ENCODE results near the gene FAM81B.

DNA sequence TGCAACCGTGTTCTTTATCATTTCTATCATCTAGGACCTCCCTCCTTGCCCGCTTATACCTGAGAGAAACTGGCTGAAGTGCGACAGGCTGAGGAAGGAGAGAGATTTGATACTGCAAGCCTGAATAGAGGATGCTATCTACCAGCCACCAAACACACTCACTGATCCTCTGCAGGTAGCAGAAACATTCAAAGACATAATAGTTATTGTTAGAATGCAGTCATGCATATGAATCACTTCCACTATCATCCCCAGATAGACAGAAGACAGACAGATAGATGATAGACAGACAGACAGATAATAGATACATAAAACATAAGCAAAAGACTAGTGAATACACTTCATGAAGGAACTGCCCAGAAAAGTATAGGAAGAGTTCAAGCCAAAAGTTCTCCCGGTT lies 32.9 kb downstream of the FAM81B start:
- TF ChIP-seq, protein P1, sequence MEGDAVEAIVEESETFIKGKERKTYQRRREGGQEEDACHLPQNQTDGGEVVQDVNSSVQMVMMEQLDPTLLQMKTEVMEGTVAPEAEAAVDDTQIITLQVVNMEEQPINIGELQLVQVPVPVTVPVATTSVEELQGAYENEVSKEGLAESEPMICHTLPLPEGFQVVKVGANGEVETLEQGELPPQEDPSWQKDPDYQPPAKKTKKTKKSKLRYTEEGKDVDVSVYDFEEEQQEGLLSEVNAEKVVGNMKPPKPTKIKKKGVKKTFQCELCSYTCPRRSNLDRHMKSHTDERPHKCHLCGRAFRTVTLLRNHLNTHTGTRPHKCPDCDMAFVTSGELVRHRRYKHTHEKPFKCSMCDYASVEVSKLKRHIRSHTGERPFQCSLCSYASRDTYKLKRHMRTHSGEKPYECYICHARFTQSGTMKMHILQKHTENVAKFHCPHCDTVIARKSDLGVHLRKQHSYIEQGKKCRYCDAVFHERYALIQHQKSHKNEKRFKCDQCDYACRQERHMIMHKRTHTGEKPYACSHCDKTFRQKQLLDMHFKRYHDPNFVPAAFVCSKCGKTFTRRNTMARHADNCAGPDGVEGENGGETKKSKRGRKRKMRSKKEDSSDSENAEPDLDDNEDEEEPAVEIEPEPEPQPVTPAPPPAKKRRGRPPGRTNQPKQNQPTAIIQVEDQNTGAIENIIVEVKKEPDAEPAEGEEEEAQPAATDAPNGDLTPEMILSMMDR (IDR thresholded peaks at IDR 0.05 in 4 of 5, conservative IDR thresholded peaks at IDR 0.05 in 1 of 5) = no peak
- TF ChIP-seq POLR2A (IDR thresholded peaks at IDR 0.05) = no peak

Data from gastrocnemius medialis (tissue), 4 donors.